Stimulated activated CD4-positive, alpha-beta T cell treated with anti-CD3 and anti-CD28 coated beads, Interleukin-1b, Interleukin-23, amount 100 ng/mL, for 1 hour (primary cell): Measurements from ENCODE around the gene TGFBR3L.
"Not testable (repeated sequence)": the region's sequence is repeated elsewhere in the genome, so short reads cannot be mapped to it uniquely, and the experiment has no call there.

Source experiments
- DNase-seq, 2 donors: peaks; one replicate each; pipeline ENCODE4 v3.0.0-alpha.2; 2020; ENCODE audit warnings: low read depth in 2 of 2

Gene TGFBR3L

DNA sequence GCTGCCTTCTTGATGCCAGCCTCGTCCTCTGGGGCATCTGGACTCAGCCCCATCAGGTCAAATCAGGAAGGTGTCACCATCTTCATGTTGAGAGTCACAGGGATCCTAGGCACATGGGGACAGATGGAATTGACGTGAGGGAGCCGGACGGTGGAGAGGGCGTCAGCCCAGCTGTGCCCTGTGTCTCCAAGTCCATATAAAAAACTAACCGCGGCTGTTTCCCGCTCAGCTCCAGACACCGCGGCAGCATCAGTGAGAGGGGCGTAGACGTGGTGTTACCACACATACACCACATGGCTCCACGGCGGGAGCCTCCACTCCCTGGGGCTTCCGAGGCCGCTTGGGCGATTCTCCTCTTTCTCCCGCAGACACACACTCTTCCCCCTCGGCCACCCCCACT lies 34.8 kb upstream of the TGFBR3L start:
- no peak for DNase-seq

DNA sequence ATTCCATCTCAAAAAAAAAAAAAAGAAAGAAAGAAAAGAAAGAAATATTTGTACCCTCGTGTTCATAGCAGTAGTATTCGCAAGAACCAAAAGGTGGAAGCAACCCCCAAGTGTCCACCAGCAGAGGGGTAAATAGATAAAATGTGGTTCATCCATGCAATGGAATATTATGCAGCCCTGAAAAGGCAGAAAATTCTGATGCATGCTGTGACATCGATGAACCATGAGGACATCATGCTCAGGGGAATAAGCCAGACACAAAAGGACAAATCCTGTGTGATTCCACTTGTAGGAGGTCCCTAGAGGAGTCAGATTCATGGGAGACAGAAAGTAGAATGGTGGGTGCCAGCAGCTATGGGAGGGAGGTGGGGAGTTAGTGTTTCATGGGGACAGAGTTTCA lies 32.7 kb upstream of the TGFBR3L start:
- DNase-seq, result no peak

DNA sequence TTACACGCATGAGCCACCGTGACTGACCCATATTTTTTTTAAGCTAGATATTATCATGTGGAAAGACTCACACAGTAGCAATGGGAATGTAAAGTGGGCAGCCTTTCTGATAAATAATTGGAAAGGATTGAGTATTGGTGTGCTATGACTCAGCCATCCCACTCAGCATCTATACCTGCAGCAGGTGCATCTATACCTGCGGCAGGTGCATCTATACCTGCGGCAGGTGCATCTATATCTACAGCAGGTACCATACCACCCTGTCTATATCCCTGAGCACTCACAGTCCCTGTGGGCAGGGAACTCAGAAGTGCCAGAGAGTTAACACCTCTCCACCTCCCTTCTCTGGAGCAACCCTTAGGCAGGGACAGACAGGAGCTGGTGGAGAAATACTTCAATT lies 31.5 kb upstream of the TGFBR3L start:
- no peak for DNase-seq

DNA sequence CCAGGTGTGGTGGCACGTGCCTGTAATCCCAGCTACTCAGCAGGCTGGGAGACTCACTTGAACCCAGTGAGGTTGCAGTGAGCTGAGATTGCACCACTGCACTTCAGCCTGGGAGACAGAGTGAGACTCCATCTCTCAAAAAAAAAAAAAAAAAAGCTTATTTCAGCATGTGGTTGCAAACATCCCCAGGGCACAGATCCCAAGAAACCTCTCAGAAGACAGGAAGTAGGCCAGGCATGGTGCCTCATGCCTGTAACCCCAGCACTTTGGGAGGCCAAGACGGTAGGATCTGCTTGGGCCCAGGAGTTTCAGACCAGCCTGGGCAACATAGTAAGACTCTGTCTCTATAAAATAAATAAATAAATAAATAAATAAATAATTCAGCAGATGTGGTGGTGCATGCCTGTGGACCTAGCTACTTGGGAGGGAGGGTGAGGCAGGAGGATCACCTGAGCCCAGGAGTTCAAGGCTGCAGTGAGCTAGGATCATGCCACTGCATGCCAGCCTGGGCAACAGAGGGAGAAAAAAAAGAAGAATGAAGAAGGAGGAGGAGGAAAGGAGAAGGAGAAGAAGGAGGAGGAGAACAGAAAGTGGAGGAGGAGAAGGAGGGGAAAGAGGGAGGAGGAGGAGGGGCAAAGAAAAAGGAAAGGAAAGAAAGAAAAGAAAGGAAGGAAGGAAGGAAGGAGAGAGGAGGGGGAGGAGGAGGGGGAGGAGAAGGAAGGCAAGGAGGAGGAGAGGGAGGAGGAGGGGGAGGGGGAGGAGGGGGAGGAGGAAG lies 30.6 kb upstream of the TGFBR3L start:
- DNase-seq, result no peak

DNA sequence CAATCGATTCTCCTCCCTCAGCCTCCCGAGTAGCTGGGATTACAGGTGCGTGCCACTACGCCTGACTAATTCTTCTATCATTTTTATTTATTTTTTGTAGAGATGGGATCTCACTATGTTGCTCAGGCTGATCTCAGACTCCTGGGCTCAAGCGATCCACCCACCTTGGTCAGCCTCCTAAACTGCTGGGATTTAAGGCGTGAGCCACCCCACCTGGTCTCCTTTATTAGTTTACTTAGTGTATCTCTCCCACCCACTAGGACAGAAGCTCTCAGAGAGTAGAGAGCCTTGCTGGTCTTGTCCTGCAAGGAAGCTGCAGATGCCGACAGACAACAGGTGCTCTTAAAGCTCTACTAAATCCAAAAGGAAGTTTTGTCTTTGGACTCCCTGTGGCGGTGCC lies 28.8 kb upstream of the TGFBR3L start:
- no peak for DNase-seq

DNA sequence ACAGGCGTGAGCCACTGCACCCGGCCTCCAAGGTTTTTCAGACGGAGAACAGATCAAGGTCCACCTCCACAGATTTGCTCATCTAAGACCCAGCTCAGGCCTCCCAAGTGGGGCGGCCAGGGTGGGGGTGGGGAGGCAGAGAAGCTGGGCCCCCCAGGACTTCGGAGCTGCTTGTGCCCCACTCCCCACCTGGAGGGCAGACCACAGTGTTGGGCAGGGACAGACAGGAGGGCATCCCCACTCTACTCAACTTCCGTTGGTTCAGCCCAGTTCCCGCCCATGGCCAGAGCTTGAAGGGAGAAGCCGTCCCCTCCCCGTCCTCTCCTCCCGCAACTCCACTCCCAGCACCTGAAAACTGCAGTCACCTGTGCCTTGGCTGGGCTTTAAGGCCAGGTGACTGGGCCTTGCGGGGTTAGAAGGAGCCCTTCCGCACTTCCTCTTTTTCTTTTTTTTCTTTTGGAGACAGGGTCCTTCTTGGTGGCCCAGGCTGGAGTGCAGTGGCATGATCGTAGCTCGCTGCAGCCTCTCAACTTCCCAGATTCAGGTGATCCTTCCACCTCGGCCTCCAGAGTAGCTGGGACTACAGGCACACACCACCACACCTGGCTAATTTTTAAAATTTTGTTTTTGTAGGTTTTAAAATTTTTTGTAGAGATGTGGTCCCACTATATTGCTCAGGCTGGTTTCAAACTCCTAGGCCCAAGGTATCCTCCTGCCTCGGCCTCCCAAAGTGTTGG lies 27.1 kb upstream of the TGFBR3L start:
- DNase-seq, result no peak

DNA sequence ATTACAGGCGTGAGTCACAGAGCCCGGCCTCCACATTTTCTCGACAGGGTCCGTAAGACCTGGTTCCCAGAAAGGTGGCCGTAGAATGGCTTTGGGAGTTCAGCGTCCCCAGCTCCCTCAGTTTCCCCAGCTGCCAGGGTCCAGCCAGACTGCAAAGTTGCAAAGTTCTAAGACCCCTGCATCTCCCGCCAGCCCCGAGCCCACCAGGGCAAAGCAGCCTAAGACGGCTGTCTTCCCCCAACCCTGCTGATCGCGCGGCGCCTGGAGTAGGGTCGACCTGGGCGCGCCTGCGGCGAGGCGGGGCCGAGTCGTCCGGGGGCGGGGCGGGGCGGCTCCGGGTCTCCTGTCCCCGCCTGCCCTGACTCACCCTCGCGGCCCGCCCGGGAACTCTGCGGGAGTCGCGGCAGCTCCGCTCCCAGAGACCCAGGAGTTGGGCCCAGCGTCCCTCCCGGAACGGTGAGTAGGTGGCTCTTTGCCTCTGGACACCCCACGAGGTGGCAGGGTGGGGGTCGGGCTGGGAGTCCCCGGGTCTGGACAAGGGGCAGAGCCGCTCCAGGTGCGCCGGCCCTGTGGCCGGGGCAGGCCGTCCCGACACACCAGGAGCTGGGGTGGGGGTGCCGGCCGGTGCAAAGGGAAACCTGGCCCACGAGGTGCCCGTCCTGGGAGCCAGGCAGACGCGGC lies 26.3 kb upstream of the TGFBR3L start, which contains the start of gene LRRC8E:
TSS of gene LRRC8E (plus strand) at position 366 of the 681 bp plus-strand sequence. CDS start 7,094 bp downstream, outside the sequence.
- DNase-seq, result no peak

DNA sequence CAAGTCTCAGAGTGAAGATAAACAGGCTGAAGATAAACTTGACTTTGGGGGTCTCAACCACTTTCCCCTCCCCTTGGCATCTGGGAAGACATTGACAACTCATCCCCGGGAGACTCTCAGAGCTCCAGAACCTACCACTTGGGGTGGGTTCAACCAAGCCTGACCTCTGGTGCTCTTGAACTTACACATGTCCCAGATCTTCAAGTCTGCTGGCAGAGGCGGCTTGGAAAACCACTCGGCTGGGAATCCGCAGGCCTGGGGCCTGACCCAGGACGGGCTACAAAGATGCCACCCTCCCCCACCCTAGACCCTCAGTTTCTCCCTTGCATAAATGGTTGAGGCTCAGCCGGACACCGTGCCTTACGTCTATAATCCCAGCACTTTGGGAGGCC lies 25.8 kb upstream of the TGFBR3L start:
- no peak for DNase-seq

DNA sequence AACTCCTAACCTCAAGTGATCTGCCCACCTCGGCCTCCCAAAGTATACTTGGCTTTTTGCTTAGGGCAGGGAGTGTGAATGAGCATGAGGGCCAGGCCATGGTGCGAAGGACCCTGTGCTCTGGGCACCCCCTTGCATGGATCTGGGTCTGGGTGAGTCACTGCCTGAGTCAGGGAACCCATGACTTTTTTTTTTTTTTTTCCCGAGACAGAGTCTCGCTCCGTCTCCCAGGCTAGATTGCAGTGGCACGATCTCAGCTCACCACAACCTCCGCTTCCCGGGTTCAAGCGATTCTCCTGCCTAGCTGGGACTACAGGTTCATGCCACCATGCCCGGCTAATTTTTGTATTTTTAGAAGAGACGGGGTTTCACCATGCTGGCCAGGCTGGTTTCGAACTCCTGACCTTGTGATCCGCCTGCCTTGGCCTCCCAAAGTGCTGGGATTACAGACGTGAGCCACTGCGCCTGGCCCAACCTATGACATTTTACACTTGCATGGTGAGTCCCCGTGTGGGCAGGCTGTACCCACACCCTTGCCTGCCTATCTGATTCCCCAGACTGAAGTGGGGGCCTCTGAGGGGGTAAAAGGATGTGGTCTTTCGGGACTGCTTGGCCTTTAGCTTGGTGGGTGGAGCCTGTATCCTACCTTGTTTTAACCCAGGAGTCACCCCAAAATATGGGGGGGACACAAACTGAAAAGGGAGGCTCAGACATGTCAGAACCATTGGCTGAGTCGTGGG lies 21.1 kb upstream of the TGFBR3L start:
- not testable (repeated sequence) for DNase-seq

DNA sequence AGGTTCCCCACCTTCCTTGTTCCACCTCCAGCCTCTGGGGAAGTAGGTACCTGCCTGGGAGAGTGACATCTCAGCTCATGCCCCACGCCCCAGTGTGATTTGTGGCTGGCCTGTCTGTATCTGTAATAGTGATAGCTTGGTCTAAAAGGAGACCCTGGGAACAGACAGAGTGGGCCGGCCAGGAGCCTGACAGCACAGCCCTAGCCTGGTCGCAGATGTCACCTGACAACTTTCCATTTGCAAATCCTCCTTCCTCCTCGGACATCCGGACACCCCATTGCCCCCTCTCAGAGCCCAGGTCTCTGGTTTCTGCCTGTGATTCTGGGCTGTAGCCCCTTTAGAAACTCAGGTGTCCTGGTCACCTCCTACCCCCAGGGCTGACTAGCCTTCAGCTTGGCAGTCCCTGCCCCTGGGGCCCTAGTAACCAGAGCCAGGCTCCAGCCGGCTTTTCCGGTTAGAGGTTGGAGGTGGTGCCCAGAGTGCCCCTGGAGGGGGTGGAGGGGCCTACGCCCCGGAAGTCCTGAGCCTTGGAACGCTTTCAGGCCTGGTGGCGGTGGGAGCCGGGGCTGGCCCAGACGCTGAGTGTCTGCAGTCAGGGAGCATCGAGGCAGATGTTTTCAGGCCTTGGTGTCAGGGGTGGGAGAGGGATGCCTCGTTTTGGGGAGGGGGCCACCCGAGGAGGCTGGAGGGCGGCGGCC lies 19.9 kb upstream of the TGFBR3L start:
- no peak for DNase-seq

DNA sequence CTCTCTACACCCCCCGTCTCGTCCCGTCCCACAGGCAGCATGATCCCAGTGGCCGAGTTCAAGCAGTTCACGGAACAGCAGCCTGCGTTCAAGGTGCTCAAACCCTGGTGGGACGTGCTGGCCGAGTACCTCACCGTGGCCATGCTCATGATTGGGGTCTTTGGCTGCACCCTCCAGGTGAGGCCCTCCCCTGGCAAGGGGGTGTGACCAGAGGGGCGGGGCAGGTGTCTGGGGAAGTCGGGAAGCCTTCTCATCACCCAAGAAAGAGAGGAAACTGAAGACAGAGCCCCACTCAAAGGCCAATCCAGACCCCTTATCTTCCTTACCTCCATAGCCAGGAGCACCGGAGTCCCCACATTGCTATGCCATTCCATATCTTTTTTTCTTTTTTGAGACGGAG lies 19.1 kb upstream of the TGFBR3L start:
- DNase-seq, result no peak

DNA sequence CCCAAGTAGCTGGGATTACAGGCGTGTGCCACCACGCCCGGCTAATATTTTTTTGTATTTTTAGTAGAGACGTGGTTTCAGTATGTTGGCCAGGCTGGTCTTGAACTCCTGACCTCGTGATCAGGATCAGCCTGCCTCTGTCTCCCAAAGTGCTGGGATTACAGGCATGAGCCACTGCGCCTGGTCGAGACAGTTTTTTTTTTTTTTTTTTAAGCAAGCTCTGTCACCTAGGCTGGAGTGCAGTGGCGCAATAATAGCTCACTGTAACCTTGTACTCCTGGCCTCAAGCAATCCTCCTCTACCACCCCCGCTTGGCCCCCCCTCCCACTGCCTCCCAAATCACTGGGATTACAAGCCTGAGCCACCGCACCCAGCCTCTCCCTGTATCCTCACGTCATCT lies 17.3 kb upstream of the TGFBR3L start:
- no peak for DNase-seq

DNA sequence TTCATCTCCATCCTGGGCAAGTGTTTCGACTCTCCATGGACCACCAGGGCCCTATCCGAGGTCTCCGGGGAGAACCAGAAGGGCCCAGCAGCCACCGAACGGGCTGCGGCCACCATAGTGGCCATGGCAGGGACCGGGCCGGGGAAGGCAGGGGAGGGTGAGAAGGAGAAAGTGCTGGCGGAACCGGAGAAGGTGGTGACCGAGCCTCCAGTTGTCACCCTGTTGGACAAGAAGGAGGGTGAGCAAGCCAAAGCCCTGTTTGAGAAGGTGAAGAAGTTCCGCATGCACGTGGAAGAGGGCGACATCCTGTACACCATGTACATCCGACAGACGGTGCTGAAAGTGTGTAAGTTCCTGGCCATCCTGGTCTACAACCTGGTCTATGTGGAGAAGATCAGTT lies 15.7 kb upstream of the TGFBR3L start:
- DNase-seq, result no peak

DNA sequence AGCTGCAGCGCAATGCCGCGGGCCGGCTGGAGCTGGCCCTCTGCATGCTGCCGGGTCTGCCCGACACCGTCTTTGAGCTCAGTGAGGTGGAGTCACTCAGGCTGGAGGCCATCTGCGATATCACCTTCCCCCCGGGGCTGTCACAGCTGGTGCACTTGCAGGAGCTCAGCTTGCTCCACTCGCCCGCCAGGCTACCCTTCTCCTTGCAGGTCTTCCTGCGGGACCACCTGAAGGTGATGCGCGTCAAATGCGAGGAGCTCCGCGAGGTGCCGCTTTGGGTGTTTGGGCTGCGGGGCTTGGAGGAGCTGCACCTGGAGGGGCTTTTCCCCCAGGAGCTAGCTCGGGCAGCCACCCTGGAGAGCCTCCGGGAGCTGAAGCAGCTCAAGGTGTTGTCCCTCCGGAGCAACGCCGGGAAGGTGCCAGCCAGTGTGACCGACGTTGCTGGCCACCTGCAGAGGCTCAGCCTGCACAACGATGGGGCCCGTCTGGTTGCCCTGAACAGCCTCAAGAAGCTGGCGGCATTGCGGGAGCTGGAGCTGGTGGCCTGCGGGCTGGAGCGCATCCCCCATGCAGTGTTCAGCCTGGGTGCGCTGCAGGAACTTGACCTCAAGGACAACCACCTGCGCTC lies 14.8 kb upstream of the TGFBR3L start:
- DNase-seq, result no peak

DNA sequence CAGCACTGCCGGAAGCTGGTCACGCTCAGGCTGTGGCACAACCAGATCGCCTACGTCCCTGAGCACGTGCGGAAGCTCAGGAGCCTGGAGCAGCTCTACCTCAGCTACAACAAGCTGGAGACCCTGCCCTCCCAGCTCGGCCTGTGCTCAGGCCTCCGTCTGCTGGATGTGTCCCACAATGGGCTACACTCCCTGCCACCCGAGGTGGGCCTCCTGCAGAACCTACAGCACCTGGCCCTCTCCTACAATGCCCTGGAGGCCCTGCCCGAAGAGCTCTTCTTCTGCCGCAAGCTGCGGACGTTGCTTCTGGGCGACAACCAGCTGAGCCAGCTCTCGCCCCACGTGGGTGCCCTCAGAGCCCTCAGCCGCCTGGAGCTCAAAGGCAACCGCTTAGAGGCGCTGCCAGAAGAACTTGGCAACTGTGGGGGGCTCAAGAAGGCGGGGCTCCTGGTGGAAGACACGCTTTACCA lies 14.2 kb upstream of the TGFBR3L start:
- no peak for DNase-seq

DNA sequence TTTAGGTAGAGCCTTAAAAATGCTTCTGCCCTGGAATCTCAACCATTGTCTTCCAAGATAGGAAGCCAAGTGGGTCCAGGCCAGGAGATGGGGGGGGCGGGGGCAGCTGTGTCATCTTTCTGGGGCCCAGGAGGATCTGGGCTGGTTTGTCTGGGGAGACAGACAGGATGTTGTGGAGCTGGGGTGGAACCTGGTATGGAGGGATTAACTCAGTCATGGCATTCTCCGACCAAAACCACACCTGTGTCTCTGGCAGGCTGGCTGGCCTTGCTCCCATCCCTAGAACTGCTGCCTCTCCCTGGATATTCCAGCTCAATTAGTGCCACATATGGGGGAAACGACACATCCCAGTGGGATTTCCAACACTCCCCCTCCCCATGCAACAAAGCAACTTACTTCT lies 13.7 kb upstream of the TGFBR3L start:
- no peak for DNase-seq

DNA sequence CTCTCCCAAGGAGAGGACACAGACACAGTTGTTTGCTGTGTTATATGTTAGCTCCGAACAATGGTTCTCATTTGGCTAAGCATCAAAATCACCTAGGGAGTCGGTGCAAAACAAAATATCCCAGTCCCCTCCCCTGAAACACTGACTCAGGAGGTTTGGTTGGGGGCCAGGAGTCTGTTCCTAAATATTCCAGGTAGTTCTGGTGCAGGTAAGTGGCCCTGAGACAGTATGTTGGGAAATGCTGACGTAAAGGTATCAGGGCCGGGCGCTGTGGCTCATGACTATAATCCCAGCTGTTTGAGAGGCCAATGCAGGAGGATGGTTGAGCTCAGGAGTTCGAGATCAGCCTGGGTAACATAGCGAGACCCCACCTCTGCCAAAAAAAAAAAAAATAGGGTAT lies 13.3 kb upstream of the TGFBR3L start:
- no peak for DNase-seq

DNA sequence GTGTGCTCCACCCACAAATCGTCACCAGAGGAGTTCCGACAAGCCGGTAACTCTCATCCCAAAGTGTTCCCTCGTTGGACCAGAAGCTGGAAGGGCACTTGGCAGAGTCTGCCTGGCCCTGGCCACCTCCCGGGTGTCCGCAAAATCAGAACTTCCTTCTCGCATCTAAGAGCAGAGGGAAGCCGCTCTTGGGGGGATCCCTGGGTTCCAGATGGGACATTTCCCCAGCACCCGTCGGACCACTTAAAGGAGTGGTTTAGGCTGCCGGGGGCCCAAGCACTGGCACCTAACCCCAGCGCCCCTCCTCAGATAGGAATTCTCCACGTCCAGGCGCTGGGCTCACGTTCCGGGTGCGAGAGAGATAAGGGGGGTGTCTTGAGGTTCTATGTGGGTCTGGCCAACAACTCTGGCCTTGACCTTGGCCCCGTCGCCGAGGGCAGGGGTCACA lies 11.8 kb upstream of the TGFBR3L start:
- DNase-seq, result no peak

DNA sequence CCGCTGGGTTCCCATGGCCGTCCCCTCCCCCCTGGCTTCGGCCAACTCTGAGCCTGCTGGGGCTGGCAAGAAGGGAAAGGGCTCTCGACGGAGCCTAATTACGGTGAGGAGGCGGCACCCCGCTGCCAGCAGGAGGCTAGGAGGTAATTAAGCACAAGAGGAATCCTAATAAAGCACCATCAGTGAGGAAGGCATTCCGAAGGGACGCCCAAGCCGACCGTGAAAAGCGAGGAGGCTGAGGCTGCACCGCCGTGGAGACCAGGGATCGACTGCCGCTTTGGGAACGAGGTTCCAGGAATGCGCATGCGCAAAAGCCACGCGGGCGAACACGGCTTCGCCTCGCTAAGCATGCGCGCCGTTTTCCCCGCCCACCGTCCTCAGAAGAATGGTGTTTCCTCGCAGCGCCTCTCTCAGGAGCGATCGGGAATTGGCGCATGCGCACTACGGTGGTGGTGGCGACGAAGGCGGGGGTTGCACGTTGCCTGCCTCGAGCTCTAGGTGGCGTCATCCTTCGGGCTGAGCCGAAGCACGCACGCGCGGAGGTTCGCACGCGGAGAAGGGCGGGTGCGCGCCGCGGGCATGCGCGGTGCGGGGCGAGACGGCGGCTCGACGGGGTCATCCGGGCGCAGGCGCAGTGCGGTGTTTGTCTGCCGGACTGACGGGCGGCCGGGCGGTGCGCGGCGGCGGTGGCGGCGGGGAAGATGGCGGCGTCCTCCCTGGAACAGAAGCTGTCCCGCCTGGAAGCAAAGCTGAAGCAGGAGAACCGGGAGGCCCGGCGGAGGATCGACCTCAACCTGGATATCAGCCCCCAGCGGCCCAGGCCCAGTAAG lies 11.2 kb upstream of the TGFBR3L start, which contains the start of gene MAP2K7:
TSS of gene MAP2K7 (plus strand) at position 634 of the 830 bp plus-strand sequence. CDS start at position 702, 68 bp downstream.
- peak; percentile 100 for DNase-seq
